ENCODE measurements around the gene LRRC4C. TPM values are rescaled to one million over a fixed set of nuclear protein-coding genes. Genes with fewer than 3 reads are reported as not detected.

LRRC4C gene
- total and polyA plus RNA-seq, 10 of the 15 experiments (the other 5 are each of a cell fraction or from before 2014, with no cell fraction given): 1.5 TPM; not detected in 9

GRCh38 chr11:40168414-40168813 is 1291.0 kb downstream of the LRRC4C start (continued):
- TF ChIP-seq CUX1 (IDR thresholded peaks at IDR 0.05; ENCODE audit: insufficient replicate concordance, low read depth, low read length) (peak; percentile 72), SUZ12 (IDR thresholded peaks at IDR 0.05; ENCODE audit: unreplicated experiment) (no peak), POLR2AphosphoS2 (IDR thresholded peaks at IDR 0.05; ENCODE audit: low read depth, low read length) (no peak), ZNF384 (IDR thresholded peaks at IDR 0.05; ENCODE audit: borderline replicate concordance, low read depth, low read length) (no peak), CEBPB (IDR thresholded peaks at IDR 0.05; ENCODE audit: borderline replicate concordance in 1 of 2, low read depth in 2 of 2, low read length in 2 of 2) (no peak), PAX8 (IDR thresholded peaks at IDR 0.05) (no peak), SREBF1 (IDR thresholded peaks at IDR 0.05; ENCODE audit: low read length) (no peak), HCFC1 (IDR thresholded peaks at IDR 0.05; ENCODE audit: low read length) (no peak), TCF3 (IDR thresholded peaks at IDR 0.05; ENCODE audit: borderline replicate concordance, insufficient read depth, low read depth, low read length) (no peak), STAT3 (IDR thresholded peaks at IDR 0.05; ENCODE audit: low read depth, low read length) (no peak), SMAD5 (IDR thresholded peaks at IDR 0.05; ENCODE audit: low read depth) (no peak), ZSCAN29 (IDR thresholded peaks at IDR 0.05) (no peak), IKZF2 (IDR thresholded peaks at IDR 0.05) (peak; percentile 89 to 93)
- TF ChIP-seq, protein P1, sequence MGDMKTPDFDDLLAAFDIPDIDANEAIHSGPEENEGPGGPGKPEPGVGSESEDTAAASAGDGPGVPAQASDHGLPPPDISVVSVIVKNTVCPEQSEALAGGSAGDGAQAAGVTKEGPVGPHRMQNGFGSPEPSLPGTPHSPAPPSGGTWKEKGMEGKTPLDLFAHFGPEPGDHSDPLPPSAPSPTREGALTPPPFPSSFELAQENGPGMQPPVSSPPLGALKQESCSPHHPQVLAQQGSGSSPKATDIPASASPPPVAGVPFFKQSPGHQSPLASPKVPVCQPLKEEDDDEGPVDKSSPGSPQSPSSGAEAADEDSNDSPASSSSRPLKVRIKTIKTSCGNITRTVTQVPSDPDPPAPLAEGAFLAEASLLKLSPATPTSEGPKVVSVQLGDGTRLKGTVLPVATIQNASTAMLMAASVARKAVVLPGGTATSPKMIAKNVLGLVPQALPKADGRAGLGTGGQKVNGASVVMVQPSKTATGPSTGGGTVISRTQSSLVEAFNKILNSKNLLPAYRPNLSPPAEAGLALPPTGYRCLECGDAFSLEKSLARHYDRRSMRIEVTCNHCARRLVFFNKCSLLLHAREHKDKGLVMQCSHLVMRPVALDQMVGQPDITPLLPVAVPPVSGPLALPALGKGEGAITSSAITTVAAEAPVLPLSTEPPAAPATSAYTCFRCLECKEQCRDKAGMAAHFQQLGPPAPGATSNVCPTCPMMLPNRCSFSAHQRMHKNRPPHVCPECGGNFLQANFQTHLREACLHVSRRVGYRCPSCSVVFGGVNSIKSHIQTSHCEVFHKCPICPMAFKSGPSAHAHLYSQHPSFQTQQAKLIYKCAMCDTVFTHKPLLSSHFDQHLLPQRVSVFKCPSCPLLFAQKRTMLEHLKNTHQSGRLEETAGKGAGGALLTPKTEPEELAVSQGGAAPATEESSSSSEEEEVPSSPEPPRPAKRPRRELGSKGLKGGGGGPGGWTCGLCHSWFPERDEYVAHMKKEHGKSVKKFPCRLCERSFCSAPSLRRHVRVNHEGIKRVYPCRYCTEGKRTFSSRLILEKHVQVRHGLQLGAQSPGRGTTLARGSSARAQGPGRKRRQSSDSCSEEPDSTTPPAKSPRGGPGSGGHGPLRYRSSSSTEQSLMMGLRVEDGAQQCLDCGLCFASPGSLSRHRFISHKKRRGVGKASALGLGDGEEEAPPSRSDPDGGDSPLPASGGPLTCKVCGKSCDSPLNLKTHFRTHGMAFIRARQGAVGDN (IDR thresholded peaks at IDR 0.05): no peak
- TF ChIP-seq, protein P2, sequence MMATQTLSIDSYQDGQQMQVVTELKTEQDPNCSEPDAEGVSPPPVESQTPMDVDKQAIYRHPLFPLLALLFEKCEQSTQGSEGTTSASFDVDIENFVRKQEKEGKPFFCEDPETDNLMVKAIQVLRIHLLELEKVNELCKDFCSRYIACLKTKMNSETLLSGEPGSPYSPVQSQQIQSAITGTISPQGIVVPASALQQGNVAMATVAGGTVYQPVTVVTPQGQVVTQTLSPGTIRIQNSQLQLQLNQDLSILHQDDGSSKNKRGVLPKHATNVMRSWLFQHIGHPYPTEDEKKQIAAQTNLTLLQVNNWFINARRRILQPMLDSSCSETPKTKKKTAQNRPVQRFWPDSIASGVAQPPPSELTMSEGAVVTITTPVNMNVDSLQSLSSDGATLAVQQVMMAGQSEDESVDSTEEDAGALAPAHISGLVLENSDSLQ (IDR thresholded peaks at IDR 0.05): no peak
- TF ChIP-seq, protein P3, sequence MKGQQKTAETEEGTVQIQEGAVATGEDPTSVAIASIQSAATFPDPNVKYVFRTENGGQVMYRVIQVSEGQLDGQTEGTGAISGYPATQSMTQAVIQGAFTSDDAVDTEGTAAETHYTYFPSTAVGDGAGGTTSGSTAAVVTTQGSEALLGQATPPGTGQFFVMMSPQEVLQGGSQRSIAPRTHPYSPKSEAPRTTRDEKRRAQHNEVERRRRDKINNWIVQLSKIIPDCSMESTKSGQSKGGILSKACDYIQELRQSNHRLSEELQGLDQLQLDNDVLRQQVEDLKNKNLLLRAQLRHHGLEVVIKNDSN (IDR thresholded peaks at IDR 0.05; ENCODE audit: borderline replicate concordance, extremely low read length, insufficient read depth, low read depth, low read length): no peak
